Urothelium cell line (cell line): ENCODE data around the gene MT1G.
A peak's percentile ranks its signal among the peaks of the same experiment; 100 is the strongest.
"Not testable (repeated sequence)": the region's sequence is repeated elsewhere in the genome, so short reads cannot be mapped to it uniquely, and the experiment has no call there.

Experiments
- DNase-seq: peaks from one replicate; pipeline ENCODE4 v3.0.0; 2011; ENCODE audit warnings: low spot score, mixed read lengths
- FAIRE-seq: peaks from 2 replicates; lab custom pipeline; 2011; peaks lifted over from hg19 to GRCh38; lab: Jason Lieb, UNC

MT1G gene

GRCh38 chr16:56686758-56687157 is 18.9 kb upstream of the MT1G start:
- FAIRE-seq (no peak), DNase-seq (no peak)

- DNase-seq (no peak), FAIRE-seq (no peak)
These were observed 17.2 kb upstream of the MT1G start for GRCh38 chr16:56684926-56685590.

GRCh38 chr16:56684256-56684925 is 16.5 kb upstream of the MT1G start:
- FAIRE-seq, result no peak
- DNase-seq, result no peak

GRCh38 chr16:56683424-56684172 is 15.7 kb upstream of the MT1G start:
- DNase-seq (no peak), FAIRE-seq (no peak)

GRCh38 chr16:56682703-56683397 is 15.0 kb upstream of the MT1G start:
- DNase-seq (no peak), FAIRE-seq (no peak)

GRCh38 chr16:56681939-56682702 is 14.3 kb upstream of the MT1G start, which contains the start of gene MT1X:
Gene MT1X, plus strand, starts transcription at chr16:56682470. Its CDS starts 71 bp downstream, at chr16:56682541.
- DNase-seq (peak; percentile 97), FAIRE-seq (peak; percentile 72)

GRCh38 chr16:56679818-56680217 is 12.0 kb upstream of the MT1G start:
- DNase-seq (no peak), FAIRE-seq (no peak)

GRCh38 chr16:56679078-56679730 is 11.3 kb upstream of the MT1G start:
- DNase-seq (no peak), FAIRE-seq (no peak)

GRCh38 chr16:56677474-56677873 is 9.6 kb upstream of the MT1G start:
- FAIRE-seq, result no peak

GRCh38 chr16:56675685-56676210 is 7.9 kb upstream of the MT1G start:
- no peak for FAIRE-seq
- DNase-seq, result no peak

More at GRCh38 chr16:56677474-56677873, 9.6 kb upstream of the MT1G start:
- no peak for DNase-seq

GRCh38 chr16:56674570-56674969 is 6.7 kb upstream of the MT1G start:
- DNase-seq, FAIRE-seq: not testable (repeated sequence)

GRCh38 chr16:56673921-56674320 is 6.1 kb upstream of the MT1G start:
- no peak for FAIRE-seq
- DNase-seq, result no peak

GRCh38 chr16:56672761-56673536 is 5.1 kb upstream of the MT1G start:
- FAIRE-seq (peak; percentile 17), DNase-seq (no peak)

GRCh38 chr16:56672171-56672570 is 4.3 kb upstream of the MT1G start:
- FAIRE-seq, DNase-seq: not testable (repeated sequence)

- not testable (repeated sequence) for DNase-seq, FAIRE-seq
These were observed 3.8 kb upstream of the MT1G start for GRCh38 chr16:56671691-56672090.

GRCh38 chr16:56670620-56670934 is 2.7 kb upstream of the MT1G start:
- DNase-seq (no peak), FAIRE-seq (no peak)

- DNase-seq (no peak), FAIRE-seq (no peak)
These were observed 2.2 kb upstream of the MT1G start for GRCh38 chr16:56669840-56670619.
